Stimulated activated CD4-positive, alpha-beta T cell treated with anti-CD3 and anti-CD28 coated beads, Interleukin-1b, Interleukin-23, amount 100 ng/mL, for 1 hour (primary cell): ENCODE data around the gene CDKN2B-AS1.

Source experiments
- DNase-seq, 2 donors: peaks; one replicate each; pipeline ENCODE4 v3.0.0-alpha.2; 2020; ENCODE audit warnings: low read depth in 2 of 2

Gene CDKN2B-AS1

DNA sequence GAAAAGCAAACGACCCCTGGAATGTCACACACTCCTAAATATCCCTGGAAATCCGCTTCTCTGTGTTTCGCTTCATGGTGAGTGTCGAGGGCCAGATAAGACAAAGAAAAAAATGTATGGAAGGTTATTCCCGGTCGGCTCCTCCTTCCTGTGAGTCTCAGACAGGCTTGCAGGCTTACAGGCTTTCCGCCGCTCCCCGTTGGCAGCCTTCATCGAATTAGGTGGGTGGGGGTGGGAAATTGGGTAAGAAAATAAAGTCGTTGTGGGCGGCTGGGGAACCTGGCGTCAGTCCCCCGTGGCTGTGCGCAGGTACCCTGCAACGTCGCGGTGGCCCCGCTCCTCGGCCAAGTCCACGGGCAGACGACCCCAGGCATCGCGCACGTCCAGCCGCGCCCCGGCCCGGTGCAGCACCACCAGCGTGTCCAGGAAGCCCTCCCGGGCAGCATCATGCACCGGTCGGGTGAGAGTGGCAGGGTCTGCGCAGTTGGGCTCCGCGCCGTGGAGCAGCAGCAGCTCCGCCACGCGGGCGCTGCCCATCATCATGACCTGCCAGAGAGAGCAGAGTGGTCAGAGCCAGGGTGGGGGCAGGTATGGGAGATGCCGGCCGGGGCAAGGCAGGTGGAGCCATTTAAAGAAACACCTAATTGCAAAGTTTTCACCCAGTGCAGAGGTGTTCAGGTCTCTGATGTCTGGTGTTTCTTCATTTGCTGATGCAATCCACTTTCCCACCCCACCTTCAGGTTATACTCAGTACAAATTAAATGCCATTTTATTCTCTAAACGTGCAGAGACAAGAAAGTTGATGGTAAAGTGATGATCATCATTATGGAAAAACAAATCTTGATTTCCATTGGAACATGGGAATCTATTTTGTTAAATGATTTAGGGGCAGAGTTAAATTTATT, 11.4 kb downstream of the CDKN2B-AS1 start:
- DNase-seq, result no peak

DNA sequence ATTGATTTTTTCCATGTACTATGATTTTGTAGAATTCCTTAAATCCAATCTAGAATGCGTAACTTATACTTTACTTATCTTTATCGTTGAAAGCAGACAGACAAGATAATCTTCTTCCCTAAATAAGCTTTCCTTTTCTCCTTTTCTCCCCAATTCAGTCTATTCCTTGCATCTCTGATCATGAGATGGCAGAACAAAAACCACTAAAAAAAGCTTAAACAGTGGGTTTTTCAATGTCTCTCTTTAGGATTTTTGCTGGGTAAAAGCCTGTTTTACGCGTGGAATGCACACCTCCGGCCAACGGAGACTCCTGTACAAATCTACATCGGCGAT, 13.8 kb downstream of the CDKN2B-AS1 start:
- no peak for DNase-seq

- DNase-seq, result no peak
Measured at GRCh38 chr9:22008717-22009505, 14.3 kb downstream of the CDKN2B-AS1 start, which contains the start of gene CDKN2B. CDKN2B (minus strand) TSS chr9:22009305; CDS start chr9:22008953, 352 bp downstream.

- no peak for DNase-seq
Measured at GRCh38 chr9:22009506-22009867, 14.9 kb downstream of the CDKN2B-AS1 start.

GRCh38 chr9:22010866-22011625, 16.5 kb downstream of the CDKN2B-AS1 start:
- DNase-seq, result no peak

- no peak for DNase-seq
Measured at GRCh38 chr9:22022396-22022795, 27.8 kb downstream of the CDKN2B-AS1 start.

- no peak for DNase-seq
Measured at GRCh38 chr9:22026696-22027095, 32.1 kb downstream of the CDKN2B-AS1 start.

- no peak for DNase-seq
Measured at GRCh38 chr9:22028394-22028793, 33.8 kb downstream of the CDKN2B-AS1 start.

DNA sequence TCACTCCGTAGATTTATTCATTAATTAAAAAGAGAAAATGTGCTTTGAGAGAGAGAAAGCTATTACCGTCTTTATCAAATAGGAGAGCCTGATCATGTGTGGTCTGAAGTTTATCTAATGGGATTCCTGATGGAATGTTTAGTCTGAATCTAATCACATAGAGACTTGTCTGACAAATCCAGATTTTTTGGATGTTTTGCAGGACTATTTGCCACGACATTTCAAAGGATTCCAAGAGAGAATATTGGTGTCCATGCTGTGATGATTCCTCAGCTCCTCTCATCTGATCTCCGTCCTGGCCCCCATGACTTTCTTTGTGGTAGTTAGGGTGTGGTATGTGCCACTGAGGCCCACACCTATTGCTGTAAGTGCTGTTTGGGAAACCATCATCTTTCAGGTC, 34.6 kb downstream of the CDKN2B-AS1 start:
- no peak for DNase-seq

- DNase-seq, result no peak
Measured at GRCh38 chr9:22030101-22030598, 35.6 kb downstream of the CDKN2B-AS1 start.

GRCh38 chr9:22031655-22032411, 37.2 kb downstream of the CDKN2B-AS1 start:
- DNase-seq, result no peak

- no peak for DNase-seq
Measured at GRCh38 chr9:22033012-22033630, 38.5 kb downstream of the CDKN2B-AS1 start.

- no peak for DNase-seq
Measured at GRCh38 chr9:22035591-22036011, 41.0 kb downstream of the CDKN2B-AS1 start.

GRCh38 chr9:22036866-22037626, 42.5 kb downstream of the CDKN2B-AS1 start:
- DNase-seq, result no peak

- DNase-seq, result no peak
Measured at GRCh38 chr9:22037954-22038690, 43.5 kb downstream of the CDKN2B-AS1 start.

DNA sequence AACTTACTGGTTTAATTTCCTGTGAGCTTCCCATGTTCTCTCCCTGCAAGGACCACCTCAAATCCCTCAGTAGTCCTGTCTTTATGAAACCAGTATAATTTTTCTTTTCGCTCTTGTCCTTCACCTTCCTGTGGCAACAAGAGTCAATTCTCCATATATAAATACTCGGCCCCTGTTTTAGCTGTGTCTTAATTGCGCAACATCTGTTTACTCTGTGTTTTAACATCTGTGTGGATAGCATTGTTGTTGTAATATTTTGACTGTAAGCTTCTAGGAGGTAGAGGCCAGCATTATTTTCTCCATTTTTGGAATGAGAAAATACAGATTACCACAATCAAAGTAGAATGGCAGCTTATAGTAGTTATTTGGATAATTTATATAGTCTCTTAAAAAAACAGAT, 44.7 kb downstream of the CDKN2B-AS1 start:
- DNase-seq, result no peak

GRCh38 chr9:22040760-22041159, 46.2 kb downstream of the CDKN2B-AS1 start:
- no peak for DNase-seq

DNA sequence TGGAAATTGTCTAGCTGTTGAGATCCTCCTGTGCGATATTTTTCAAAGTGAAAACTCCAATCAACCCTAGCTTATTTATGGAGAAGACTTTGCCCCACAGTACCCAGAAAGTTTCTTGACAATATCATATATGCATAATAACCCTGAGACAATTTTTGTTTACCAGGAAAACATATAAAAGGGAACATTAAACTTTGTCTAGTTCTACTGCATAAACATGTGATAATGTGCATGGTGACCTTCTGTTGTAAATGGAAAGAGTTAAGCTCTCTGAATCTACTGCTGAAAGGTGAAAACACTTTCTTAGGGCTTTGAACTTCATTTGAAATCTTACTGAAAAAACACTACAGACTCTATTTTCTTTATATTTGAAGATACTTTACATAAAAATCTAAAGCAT, 46.8 kb downstream of the CDKN2B-AS1 start:
- DNase-seq, result no peak

DNA sequence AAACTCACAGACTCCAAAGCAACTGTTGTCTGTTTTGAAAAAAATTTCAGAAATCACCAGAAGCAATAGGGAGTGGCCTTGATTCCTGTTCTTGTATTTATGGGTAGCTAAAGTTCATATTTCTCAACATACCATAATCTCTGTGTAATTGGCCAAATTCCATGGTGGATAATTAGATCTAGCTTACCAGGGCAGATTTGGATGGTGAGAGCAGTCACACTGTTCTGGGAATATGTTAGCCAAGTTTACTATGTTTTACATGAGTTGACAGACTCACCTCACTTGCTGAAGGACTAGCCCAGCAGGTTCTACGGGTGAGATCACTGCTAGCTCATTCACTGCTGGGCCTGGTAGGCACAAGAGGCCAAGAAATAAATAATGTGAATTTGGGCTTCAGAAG, 47.2 kb downstream of the CDKN2B-AS1 start:
- no peak for DNase-seq
